K562 (cell line): ENCODE results near the gene ODF2. TPM values are rescaled to one million over a fixed set of nuclear protein-coding genes. Genes with fewer than 3 reads are reported as not detected.

Experiments
- ARID4B ChIP-seq: sonication (generic); formaldehyde crosslinking; IDR thresholded peaks from 2 replicates; pipeline ENCODE4 v1.8.0; 2022; ENCODE audit warnings: mild to moderate bottlenecking, missing genetic modification reagents
- BRF1 ChIP-seq: IDR thresholded peaks from 3 replicates; pipeline ENCODE4 v1.6.1; 2011; ENCODE audit warnings: borderline replicate concordance, mild to moderate bottlenecking; ENCODE audit not compliant: insufficient read length; ENCODE audit errors: extremely low read depth
- CHD1 ChIP-seq: fragments of 200-600 bp; sonication (generic); IDR thresholded peaks from one replicate; pipeline ENCODE4 v1.6.1; 2012; ENCODE audit warnings: mild to moderate bottlenecking, moderate library complexity, low read length, inconsistent platforms
- DACH1 ChIP-seq: fragments of 450-650 bp; IDR thresholded peaks from 2 replicates; pipeline ENCODE4 v1.6.1; 2018; ENCODE audit not compliant: partially characterized antibody
- HCFC1 ChIP-seq: IDR thresholded peaks from 2 replicates; pipeline ENCODE4 v1.6.1; 2012; ENCODE audit warnings: low read depth, low read length, improper control_type of control experiment
- HDAC6 ChIP-seq: IDR thresholded peaks from 2 replicates; pipeline ENCODE4 v1.6.1; 2012; ENCODE audit warnings: low read depth, mild to moderate bottlenecking, control low read depth, inconsistent platforms, low read length, moderate library complexity
- IRF2 ChIP-seq: sonication (generic); formaldehyde crosslinking; IDR thresholded peaks from 2 replicates; pipeline ENCODE4 v1.8.1; 2022; ENCODE audit warnings: mild to moderate bottlenecking, missing genetic modification reagents
- KDM1A ChIP-seq, 2 experiments: fragments of 450-650 bp; IDR thresholded peaks; 2 replicates each; pipeline ENCODE4 v1.6.1; 2016; ENCODE audit warnings: mild to moderate bottlenecking in 2 of 2
- MCM5 ChIP-seq: fragments of 450-650 bp; IDR thresholded peaks from 2 replicates; pipeline ENCODE4 v1.6.1; 2016; ENCODE audit warnings: low read depth
- RBM34 ChIP-seq: fragments of 200-400 bp; formaldehyde crosslinking; IDR thresholded peaks from 2 replicates; pipeline ENCODE4 v1.6.1; 2018; ENCODE audit warnings: low read length, borderline replicate concordance; ENCODE audit not compliant: insufficient read depth
- TGIF2 ChIP-seq: sonication (generic); formaldehyde crosslinking; IDR thresholded peaks from 2 replicates; pipeline ENCODE4 v1.8.1; 2022; ENCODE audit warnings: mild to moderate bottlenecking, missing genetic modification reagents, moderate library complexity
- ZNF318 ChIP-seq, 2 experiments: fragments of 450-650 bp; IDR thresholded peaks; 2 replicates each; pipeline ENCODE4 v1.6.1; 2016; ENCODE audit warnings: mild to moderate bottlenecking in 2 of 2, borderline replicate concordance in 1 of 2, low read depth in 1 of 2, moderate library complexity in 1 of 2
- ZNF79 ChIP-seq: fragments of 250-450 bp; sonication (Bioruptor Pico); IDR thresholded peaks from 2 replicates; pipeline ENCODE4 v1.4.0; 2020; ENCODE audit warnings: low read depth, mild to moderate bottlenecking, moderate library complexity
- polyA plus RNA-seq, 8 experiments: library from polyadenylated mRNA; depleted of rRNA in 4 of 8; stranded (reverse) in 5 of 8; unstranded in 3 of 8; fragments of >200 nt; fragmentation: Nextera tagmentation in 2 of 8; fragmentation: Illumina TruSeq in 1 of 8; extraction: Ambion mirVana in 2 of 8; extraction: Trizol in 1 of 8; gene quantifications; 2 replicates each; pipeline versions ENCODE4 v1.2.1 to v1.2.3, GENCODE V29; 2011 to 2014; ENCODE audit warnings: inconsistent platforms in 1 of 8, missing spikeins in 1 of 8
- total RNA-seq, 7 experiments: library from RNA; depleted of rRNA in 6 of 7; stranded (reverse); fragments of >200 nt in 6 of 7; fragmentation: Illumina TruSeq in 2 of 7; extraction: Trizol in 2 of 7; gene quantifications; 2 replicates each; pipeline versions ENCODE4 v1.2.1 to v1.2.3, GENCODE V29; 2011 to 2021; ENCODE audit warnings: low replicate concordance in 1 of 7

The ODF2 gene
- total and polyA plus RNA-seq, 9 of the 15 experiments (the other 6 are each of a cell fraction or from before 2014, with no cell fraction given), result 16.5 to 83.2 (median 69.7) TPM

DNA sequence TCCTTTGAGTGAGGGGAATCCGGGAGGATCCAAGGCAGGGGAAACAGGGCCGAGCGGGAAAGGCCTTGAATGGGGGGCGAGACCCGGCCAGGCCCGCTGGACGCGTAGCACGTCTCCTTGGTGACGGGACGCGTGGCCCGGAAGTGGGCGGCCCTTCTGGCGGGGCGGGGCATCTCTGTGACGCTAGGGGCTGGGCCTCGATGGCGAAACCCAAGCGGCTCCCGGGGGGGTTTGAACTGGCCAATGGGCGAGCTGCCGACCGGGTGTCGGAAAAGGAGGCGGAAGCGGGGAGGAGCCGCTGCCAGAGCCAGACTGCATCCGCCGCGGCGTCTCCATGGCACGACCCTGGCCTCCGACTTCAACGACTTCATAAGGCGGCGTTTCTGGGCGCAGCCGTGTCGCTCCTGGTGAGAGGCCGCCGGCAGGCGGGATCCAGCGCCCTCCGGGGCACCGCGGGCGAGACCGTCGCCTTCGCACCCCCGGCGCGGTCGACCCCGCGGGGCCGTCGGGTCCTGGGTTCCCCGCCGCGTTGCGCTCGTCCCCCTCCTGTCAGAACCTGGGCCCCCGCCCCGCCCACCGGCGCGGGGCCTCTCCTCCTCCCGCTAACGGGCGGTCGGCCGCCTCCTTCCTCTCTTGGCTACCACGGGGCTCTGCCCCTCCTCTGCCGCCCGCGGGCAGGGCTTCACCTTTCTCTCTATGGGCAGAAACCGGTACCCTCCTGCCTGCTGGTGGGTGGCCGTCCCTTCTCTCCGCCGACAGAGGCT lies at the start of gene ODF2 (continued):
- TF ChIP-seq ZNF318 (IDR thresholded peaks at IDR 0.05; ENCODE audit: borderline replicate concordance in 1 of 2, low read depth in 1 of 2), result no peak
- TF ChIP-seq IRF2 (CRISPR knock-in tag), result no peak
- TF ChIP-seq HCFC1, result no peak
- no peak for TF ChIP-seq BRF1
- TF ChIP-seq DACH1, result no peak
- TF ChIP-seq CHD1, result no peak
- no peak for TF ChIP-seq RBM34
- no peak for TF ChIP-seq TGIF2 (CRISPR knock-in tag)
- TF ChIP-seq ARID4B (CRISPR knock-in tag), result peak; percentile 97
- TF ChIP-seq HDAC6, result no peak
- TF ChIP-seq ZNF79, result no peak
- TF ChIP-seq KDM1A (IDR thresholded peaks at IDR 0.05), result no peak
- TF ChIP-seq MCM5, result no peak
